ENCODE data around the gene RENBP.

RENBP gene

GRCh38 chrX:153968255-153968654 is 23.8 kb upstream of the RENBP start:
- no peak for TF ChIP-seq TCF12 (IDR thresholded peaks at IDR 0.05; ENCODE audit: low read depth)
- TF ChIP-seq EP300 (IDR thresholded peaks at IDR 0.05; ENCODE audit: borderline replicate concordance), result no peak
- TF ChIP-seq MAX (IDR thresholded peaks at IDR 0.05), result no peak

GRCh38 chrX:153967536-153968224 is 23.2 kb upstream of the RENBP start:
- no peak for TF ChIP-seq TCF12 (IDR thresholded peaks at IDR 0.05; ENCODE audit: low read depth)

- TF ChIP-seq EGR1 (IDR thresholded peaks at IDR 0.05), result no peak
- no peak for TF ChIP-seq TCF12 (IDR thresholded peaks at IDR 0.05; ENCODE audit: low read depth)
These were observed 22.5 kb upstream of the RENBP start for GRCh38 chrX:153966841-153967535.

GRCh38 chrX:153966283-153966688 is 21.8 kb upstream of the RENBP start:
- TF ChIP-seq USF1 (IDR thresholded peaks at IDR 0.05) (no peak), TEAD4 (IDR thresholded peaks at IDR 0.05) (no peak)

- TF ChIP-seq TAF1 (IDR thresholded peaks at IDR 0.05; ENCODE audit: low read depth) (no peak), YY1 (IDR thresholded peaks at IDR 0.05; ENCODE audit: low read depth) (no peak), FOXM1 (IDR thresholded peaks at IDR 0.05; ENCODE audit: borderline replicate concordance, low read depth) (no peak), NFIC (IDR thresholded peaks at IDR 0.05) (no peak), CEBPB (IDR thresholded peaks at IDR 0.05) (no peak)
These were observed 21.0 kb upstream of the RENBP start for GRCh38 chrX:153965406-153965805.

GRCh38 chrX:153964105-153964504 is 19.7 kb upstream of the RENBP start:
- no peak for TF ChIP-seq CEBPB (IDR thresholded peaks at IDR 0.05)
- TF ChIP-seq YY1 (IDR thresholded peaks at IDR 0.05; ENCODE audit: low read depth), result no peak
- TF ChIP-seq EP300 (IDR thresholded peaks at IDR 0.05; ENCODE audit: borderline replicate concordance), result no peak
- no peak for TF ChIP-seq TEAD4 (IDR thresholded peaks at IDR 0.05)
- TF ChIP-seq MAX (IDR thresholded peaks at IDR 0.05), result no peak

- TF ChIP-seq TCF12 (IDR thresholded peaks at IDR 0.05; ENCODE audit: low read depth) (no peak), EP300 (IDR thresholded peaks at IDR 0.05; ENCODE audit: borderline replicate concordance) (no peak), MAX (IDR thresholded peaks at IDR 0.05) (no peak), REST (IDR thresholded peaks at IDR 0.05; ENCODE audit: low read depth) (no peak), CREB1 (IDR thresholded peaks at IDR 0.05; ENCODE audit: low read depth) (no peak), CEBPB (IDR thresholded peaks at IDR 0.05) (no peak), NFIC (IDR thresholded peaks at IDR 0.05) (no peak), TEAD4 (IDR thresholded peaks at IDR 0.05) (no peak), YY1 (IDR thresholded peaks at IDR 0.05; ENCODE audit: low read depth) (no peak), EGR1 (IDR thresholded peaks at IDR 0.05) (no peak), ZBTB7A (IDR thresholded peaks at IDR 0.05; ENCODE audit: low read depth) (no peak), FOXM1 (IDR thresholded peaks at IDR 0.05; ENCODE audit: borderline replicate concordance, low read depth) (no peak), TAF1 (IDR thresholded peaks at IDR 0.05; ENCODE audit: low read depth) (no peak)
These were observed 19.1 kb upstream of the RENBP start for GRCh38 chrX:153963546-153963945.

GRCh38 chrX:153961292-153961691 is 16.8 kb upstream of the RENBP start:
- TF ChIP-seq ZBTB7A (IDR thresholded peaks at IDR 0.05; ENCODE audit: low read depth) (no peak), TCF12 (IDR thresholded peaks at IDR 0.05; ENCODE audit: low read depth) (no peak), TEAD4 (IDR thresholded peaks at IDR 0.05) (no peak), EGR1 (IDR thresholded peaks at IDR 0.05) (no peak), MAX (IDR thresholded peaks at IDR 0.05) (no peak), REST (IDR thresholded peaks at IDR 0.05; ENCODE audit: low read depth) (no peak), CREB1 (IDR thresholded peaks at IDR 0.05; ENCODE audit: low read depth) (no peak), FOXM1 (IDR thresholded peaks at IDR 0.05; ENCODE audit: borderline replicate concordance, low read depth) (no peak), CEBPB (IDR thresholded peaks at IDR 0.05) (no peak), RAD21 (IDR thresholded peaks at IDR 0.05; ENCODE audit: low read depth) (no peak), TAF1 (IDR thresholded peaks at IDR 0.05; ENCODE audit: low read depth) (no peak), EP300 (IDR thresholded peaks at IDR 0.05; ENCODE audit: borderline replicate concordance) (no peak), NFIC (IDR thresholded peaks at IDR 0.05) (no peak), YY1 (IDR thresholded peaks at IDR 0.05; ENCODE audit: low read depth) (no peak), USF1 (IDR thresholded peaks at IDR 0.05) (no peak)

Measured in Ishikawa (cell line).